Lung microvascular endothelial cell (primary cell): Measurements from ENCODE around the gene PMFBP1. TPM values are rescaled to one million over a fixed set of nuclear protein-coding genes. Genes with fewer than 3 reads are reported as not detected.

Source experiments
- DNase-seq, 2 donors: peaks; one replicate each; pipeline versions ENCODE4 v3.0.0 to v3.0.0-alpha.2; 2010; ENCODE audit warnings: low read depth in 2 of 2
- total RNA-seq: library from RNA; depleted of rRNA; stranded (reverse); fragments of >200 nt; gene quantifications from 2 replicates; pipeline ENCODE4 v1.2.1, GENCODE V29; 2014

Gene PMFBP1
- total RNA-seq, 1 donor from 2014 or later: under 0.01 TPM

DNA sequence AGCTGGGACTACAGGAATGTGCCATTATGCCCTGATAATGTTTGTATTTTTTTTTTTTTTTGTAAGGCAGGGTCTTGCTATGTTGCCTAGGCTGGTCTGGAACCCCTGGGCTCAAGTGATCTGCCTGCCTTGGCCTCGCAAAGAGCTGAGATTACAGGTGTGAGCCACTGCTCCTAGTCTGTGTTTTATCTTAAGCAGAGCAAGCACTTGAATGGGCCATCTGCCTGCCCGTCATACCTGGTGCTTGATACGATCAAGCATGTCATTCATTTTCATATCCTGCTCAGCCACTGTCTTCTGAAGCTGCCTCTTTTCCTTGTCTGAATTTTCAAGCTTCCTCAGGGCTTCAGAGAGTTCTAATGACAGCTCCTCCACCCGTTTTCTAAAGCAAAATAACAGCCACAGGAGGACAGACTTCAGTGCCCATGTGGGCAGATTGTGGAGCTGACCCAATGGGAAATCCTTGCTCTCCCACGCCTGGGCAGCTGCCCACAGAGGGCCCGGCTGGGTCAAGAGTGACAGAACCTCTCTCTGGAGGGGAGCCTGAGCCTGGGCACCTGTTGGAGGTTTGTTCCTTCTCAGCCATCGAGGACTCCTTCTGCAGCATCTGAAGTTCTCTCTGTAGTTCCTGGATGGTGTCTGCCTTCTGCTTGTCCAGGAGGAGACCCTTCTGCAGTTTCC is 41.8 kb downstream of the PMFBP1 start:
- DNase-seq: no peak

DNA sequence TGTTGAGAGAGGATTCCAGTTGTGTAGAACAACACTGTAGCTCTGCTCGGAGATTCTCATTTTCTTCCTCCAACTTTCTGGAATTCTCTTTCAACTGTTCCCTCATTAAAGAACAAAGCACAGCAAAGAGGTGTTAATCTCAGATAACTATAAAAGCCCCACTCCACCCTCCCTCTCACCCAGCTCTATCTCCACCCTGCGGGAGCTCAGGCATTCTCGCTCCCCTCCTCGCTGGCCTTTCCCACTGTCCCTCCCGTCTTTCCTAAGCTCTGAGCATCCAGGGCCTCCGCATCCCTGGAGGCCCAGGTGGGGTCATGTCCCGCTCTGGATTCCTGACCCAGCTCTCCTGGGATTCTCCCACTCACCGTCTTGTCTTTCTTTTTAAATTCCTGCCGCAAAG is 43.3 kb downstream of the PMFBP1 start:
- DNase-seq: no peak

DNA sequence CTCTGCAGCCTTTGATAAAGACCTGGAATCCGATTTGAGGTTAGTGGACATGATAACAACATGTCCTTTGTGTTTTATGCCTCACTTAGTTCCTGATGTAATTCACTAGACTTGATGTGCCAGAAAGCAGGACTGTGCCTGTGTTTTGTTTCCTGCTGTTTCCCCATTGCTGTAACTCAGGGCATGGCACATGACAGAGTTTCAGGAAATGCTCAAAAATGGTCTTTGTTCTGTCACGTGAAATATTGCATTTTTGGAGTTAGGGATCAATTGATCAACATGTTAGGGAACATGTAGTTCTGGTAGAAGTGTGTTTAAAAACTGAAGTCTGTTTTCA is 45.6 kb downstream of the PMFBP1 start:
- DNase-seq: peak in 1 of 2 donors; percentile 78

DNA sequence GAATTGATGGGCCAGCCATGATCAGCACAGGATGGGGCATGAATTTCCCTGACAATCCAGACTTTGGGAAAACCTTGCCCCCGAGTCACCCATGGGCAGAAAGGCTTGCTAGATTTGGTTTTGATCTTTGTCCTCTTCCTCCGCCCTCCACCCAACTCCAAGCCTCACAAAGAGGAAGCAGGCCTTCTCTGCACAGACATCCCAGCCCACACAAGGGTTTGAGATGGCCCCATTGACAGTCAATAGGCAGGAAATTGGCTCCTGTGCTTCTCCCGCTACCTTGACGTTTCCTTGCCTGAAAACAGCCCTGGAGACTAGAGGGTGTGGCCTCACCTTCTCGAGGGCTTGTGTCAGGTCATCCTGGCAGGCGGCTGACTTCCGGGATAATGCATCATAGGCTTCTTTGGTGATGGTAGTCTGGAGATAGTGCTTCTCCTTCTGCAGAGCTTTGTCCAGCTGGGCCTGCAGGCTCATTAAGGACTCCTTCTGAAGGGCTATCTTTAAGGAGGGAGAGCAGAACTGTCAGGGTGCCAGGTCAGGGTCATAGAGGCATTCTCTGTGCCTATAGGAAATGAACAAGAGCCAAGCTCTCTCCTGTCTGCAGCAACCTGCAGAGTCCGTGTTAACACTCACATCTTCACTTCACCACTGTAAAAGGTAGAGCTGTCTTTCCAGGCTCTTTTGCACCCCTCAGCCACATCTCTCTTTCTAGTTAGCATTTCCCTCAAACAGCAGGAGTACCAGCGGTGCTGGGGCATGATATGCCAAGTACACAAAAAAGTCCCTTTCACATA is 46.1 kb downstream of the PMFBP1 start:
- DNase-seq: no peak

DNA sequence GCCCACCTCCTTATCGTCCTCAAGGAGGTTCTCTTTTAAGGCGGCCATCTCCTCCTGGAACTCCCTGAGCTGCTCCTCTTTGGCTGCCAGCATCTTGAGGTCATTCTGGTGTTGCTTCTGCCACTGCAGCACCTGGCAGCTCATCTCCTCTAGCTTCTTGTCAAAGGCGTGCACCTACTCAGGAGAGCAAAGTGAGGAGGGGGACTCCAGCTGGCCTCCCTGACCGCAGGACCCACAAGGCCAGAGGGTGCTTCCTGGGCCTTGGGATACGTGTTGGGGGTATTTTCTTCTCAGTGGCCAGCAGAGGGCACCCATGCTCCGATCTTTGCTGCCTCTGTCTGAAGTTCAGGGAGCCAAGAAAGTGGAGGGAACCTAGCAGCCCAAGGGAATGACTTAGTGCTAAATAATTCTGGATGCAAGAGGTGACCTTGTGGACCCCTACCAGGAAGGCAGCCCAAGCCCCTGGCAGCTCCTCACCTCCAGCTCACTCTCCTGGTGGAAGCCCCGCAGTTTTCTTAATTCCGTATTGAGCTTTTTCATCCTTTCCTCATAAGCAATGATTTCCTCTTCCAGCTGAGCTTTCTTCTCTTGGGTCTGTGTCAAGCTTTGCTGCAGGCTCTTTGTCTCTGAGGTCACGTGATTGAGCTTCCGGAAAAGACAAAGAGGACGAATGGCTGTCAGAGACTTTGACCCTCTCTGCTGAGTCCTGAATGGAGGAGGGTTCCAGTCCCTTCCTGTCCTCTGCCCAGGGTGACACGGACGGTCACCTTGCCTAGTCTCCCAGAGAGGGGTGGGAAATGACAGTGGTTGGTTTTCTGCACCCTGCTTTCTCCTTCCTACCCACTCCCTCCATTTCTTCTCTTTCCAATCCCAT is 47.0 kb downstream of the PMFBP1 start:
- DNase-seq: peak; percentile 72 to 75

DNA sequence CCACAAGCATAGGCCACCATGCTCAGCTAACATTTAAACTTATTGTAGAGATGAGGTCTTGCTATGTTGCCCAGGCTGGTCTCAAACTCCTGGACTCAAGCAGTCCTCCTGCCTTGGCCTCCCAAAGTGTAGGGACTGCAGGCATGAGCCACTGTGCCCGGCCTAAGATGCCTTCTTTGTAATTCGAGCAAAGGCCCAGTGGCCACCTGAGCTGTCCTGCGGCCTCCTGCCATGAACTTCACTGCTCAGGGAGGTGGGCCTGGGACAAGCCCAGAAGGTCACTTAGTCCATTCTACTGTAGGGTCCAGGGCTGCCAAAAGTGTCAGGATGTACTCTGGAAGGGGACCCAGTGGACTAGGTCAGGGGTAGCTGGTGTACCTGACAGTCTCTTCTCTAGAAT is 47.8 kb downstream of the PMFBP1 start:
- DNase-seq: no peak

DNA sequence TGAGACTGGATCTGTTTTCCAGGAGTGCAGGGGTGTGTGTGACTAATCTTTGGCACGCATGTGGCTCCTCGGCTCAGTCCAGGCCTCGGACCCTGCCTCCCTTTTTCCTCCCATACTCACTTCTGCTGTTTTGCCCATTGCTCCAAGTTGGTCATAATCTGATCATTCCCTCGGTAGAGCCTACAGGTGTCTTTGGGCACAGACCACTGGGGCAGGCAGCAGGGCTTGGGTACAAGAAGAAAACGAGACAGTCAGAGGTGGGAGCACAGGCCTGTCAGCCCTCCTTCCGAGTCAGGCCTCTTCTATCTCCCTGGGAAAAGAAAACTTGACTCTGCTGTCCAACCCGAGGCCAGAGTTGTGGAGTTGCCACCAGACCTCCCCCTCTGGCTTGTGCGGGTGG is 48.5 kb downstream of the PMFBP1 start:
- DNase-seq: no peak

DNA sequence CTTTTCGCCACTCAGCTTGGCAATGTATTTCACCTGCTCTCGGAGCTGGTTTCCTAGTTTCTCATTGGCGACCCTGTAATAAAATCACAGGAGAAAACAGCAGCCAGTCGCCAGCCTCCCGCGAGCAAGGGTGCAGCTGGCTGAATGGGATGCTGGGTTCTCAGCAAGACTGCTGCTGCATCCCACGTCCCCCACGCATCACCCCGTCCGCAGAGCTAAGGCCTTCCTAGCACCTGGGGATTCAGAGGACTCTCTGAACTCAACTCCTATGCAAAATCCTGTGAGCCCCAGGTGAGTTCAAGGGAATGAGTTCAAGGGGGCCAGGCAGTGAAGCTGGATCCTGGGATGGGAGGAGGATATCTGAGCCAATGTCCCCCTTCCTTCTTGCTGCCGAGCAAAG is 49.0 kb downstream of the PMFBP1 start:
- DNase-seq: no peak

DNA sequence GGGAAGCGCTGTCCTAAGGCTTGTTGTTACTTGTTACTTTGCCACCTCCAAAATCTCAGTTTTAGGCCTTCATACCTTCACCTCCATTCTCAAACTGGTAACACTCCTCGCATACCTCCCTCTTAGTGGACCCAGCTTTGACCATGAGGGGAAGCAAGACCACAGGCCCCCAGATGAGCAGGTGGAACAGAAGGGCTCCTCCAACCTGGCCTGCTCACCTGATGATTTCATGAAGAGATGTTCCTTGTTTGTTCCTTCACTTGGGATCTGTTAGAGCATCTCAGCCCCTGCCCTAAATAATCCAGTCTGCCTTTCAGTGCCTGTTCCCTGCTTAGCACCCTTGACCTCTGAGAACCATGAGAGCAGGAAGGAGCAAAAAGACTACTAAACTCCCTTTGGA is 49.6 kb downstream of the PMFBP1 start:
- no peak for DNase-seq

DNA sequence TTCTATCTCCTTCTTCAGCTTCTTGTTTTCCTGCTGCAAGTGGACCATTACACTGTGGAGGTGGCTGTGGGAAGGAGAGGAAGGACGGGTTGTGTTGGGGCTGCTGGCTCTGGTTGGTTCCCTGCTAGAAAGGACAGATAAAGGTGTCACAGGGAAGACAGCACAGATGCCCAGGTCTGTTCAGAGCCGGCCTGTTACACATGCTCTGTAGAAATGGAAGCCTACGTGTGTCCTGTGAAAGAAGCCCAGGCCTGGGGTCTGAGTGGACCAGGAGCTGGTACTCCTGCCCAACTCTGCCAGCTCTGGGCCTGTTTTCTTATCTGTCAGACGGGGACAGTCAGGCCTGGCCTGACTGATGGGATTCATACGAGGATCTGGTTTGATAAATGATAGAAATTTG is 51.9 kb downstream of the PMFBP1 start:
- DNase-seq: no peak

DNA sequence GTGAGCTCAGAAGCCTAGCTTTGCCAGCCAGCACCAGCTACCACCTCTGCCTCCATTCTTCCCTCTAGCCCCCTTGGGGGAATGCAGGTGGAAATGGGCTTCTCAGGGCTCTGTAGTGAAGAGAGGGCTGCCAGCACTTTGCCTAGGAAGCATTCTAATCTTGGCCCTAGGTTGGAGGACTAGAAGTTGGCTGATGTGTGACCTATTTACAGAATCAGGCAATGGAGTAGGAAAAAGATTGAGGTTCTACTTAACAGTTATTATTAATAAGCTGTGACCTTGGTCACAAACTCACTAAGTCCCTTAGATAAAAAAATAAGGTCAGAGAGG is 58.4 kb downstream of the PMFBP1 start:
- no peak for DNase-seq

DNA sequence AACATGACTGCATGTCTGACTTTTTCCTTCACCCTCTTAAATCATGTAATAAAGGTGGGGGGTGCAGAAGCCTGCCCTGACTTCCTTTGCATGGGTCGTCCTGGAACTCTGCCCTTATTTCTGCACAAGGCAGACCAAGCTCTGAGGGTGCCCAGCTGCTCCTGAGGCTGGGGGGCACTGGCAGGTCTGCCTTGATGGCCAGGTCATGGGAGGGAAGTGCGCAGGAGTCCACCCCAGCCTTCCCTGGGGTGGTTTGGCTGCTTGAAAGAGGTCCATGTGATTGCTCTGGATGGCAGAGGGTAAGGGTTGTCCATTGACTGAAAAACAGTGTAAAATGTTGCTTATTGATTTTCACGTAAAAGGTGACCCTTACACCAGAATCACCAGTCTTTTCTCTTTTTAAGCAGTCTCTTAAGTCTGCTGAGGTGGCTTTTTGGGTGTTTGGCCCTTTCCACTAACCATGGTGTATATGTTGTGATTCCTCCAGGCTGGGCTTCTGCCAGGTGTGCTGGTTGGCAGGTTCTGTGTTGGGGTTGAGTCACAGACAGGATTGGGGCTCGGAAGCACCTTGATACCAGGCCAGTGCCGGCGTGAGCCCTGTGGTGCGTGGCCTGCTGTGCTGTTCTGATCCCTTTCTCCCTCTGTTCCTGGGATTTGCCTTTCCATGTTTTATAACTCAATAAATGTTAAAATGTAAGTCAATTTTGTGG is 58.9 kb downstream of the PMFBP1 start:
- DNase-seq: no peak

DNA sequence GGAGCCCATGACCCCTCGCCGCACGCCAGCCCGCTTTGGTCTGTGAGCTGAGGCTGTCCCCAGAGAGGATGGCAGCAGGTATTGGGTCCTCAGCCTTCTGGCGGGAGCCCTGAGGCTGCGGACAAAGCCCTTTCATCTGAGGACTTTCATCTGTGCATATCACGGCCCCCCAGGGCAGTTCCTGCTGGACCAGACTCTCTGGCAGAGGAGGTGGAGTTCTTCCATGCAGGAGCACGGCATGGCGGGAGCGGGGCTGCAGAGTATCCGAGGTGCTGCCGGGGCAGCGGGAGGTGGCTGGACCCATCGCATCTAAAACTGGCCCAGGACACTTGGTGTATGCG is 59.5 kb downstream of the PMFBP1 start:
- no peak for DNase-seq

DNA sequence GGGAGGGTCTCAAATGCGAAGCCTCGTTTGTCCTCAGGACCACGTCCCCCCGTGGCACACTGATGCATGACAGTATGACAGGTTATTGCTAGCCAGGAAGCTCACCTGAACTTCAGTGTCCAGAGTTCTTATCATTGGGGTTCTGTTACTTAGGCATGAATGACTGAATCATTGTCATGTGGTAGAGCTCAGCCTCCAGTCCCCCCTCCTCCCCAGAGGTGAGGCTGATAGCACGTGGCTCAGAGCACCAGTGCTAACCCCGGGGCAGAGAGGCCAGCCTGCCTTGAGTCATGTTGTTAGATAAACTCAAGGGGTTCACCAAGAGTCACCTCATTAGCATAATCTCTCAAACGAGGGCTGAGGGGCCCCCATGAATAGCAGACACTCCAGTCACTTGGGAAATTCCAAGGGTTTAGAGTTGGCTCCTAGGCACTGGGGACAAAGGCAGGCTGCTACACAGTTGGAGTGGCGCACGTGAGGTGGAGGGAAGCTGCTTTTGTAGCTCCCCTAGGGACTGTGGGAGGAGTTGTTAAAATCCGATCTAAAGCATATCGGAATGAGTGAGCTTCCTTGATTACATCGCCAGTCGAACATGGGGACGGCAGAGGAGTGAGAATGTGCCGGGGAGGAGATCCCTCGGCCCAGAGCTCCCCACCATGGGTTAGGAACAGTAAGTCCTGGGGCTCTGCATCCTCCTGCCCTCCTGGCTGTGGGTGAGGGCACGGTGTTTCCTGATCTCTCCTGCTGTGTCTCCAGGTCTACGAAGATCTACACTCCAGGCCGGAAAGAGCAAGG is 60.1 kb downstream of the PMFBP1 start:
- DNase-seq: no peak

DNA sequence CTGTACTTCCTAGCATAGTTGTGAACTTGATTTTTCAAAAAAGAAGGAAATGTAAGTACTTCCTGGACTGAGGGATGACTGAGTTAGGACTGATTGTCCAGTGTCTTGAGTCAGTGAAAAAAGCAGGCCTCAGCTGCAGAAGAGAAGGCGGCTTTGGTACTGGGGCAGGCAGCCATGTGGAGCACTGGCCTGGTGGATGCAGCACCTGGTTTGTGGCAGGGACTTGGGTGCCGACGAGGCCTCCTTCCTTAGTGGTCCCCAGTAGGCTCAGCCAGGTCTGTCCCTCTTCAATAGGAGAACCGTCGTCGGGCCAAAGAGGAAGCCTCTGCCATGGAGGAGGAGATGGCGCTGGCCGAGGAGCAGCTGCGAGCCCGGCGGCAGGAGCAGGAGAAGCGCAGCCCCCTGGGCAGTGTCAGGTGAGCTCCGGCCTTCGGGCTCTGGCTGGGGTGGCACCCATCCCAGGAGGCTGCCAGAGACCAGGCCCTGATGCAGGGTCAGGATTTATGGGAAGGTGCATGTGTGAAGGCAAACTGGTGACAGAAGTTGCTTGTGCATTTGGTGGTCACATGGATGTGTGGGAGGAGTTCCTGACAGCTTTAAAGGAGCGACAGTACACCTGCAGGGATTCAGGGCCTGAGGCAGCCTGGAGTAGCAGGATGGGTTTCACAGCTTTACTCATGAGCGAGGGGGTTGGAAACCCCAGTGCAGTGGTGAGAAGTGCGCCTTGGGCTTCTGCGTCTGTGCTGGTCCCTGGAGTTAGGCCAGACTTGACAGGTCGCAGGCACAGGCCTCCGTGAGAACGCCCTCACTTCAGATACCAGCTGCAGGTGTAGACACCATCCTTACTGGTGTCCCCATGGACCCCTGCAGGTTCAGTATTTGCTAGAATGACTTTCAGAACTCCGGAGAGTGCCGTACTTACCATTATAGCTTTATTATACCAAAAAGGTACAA is 61.0 kb downstream of the PMFBP1 start:
- DNase-seq: no peak

DNA sequence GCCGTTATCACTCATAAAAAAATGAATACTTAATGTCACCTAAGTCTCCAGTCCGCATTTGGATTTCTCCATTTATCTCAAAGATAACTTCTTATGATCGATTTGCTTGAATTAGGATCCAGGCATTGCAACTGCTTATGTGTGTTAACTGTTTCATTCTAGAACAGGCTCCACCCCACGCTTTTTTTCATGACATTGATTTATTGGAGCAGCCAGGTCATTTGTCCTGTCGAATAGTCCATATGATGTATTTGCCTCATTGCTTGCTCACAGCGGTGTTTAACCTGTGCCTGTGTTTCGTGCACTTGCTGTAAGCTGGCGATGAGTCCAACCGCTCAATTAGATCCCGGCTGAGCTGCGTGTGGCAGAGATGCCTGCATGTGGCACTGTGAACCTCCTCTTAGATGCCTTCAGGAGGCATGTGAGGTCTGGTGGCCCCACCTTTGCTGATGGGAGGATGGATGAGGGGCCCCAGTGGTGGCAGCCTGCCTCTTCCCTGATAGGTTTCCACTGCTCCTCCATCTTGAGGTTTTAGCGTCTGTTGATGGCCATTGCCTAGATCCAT is 61.9 kb downstream of the PMFBP1 start:
- DNase-seq: no peak

DNA sequence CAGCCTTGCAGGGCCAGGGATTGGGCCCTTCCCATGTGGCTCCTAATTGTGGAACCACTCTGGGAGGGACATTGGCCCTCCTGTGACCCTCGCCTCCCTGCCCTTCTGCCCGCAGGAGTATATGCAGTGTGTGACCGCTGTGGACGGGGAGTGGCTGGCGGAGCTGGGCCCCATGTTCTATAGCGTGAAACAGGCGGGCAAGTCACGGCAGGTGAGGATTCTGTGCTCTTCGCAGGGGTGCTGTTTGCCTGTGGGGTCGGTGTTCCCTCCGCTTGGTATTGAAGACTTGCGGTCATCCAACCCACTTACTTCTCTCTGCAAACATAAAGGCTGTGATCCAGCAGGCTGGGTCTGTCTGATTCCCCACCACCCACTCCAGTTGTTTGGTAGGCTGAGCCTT is 62.7 kb downstream of the PMFBP1 start:
- DNase-seq: no peak

DNA sequence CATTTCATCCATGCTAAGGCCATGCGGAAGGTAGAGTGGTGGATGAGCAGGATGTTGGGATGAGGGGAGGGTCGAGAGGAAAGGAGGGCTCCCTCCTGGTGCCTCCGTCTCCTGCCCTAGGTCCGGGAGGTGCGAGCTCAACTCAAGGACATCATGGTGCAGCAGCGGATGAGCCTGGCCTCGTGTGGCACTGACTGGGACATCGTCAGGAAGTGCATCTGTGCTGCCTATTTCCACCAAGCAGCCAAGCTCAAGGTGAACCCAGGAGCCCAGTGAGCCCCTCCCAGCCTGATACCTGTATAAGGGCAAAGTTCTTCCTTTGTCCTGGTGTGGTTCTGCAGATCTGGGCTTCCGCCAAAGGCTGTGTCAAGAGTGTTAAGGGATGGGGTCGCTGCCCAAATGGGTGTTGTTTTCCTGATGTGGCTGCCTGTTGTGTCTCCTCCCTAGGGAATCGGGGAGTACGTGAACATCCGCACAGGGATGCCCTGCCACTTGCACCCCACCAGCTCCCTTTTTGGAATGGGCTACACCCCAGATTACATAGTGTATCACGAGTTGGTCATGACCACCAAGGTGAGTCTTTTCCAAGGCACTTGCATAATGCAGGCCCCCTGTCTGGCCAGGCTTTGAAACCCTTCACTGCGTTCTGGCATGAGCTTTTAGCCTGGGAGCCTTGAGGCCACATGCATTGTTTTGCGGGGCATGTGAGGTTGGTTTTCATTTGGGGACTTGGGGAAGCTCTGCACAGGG is 63.4 kb downstream of the PMFBP1 start:
- no peak for DNase-seq

DNA sequence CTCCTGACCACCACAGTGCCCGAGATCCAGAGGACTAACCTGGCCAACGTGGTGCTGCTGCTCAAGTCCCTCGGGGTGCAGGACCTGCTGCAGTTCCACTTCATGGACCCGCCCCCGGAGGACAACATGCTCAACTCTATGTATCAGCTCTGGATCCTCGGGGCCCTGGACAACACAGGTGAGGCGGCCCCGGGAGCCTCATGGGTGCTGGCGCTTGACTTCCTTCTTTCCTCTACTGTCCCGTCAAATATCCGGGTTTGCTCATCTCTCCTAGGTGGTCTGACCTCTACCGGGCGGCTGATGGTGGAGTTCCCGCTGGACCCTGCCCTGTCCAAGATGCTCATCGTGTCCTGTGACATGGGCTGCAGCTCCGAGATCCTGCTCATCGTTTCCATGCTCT is 64.6 kb downstream of the PMFBP1 start:
- no peak for DNase-seq
